Measurements from ENCODE around the gene EHMT1. TPM values are rescaled to one million over a fixed set of nuclear protein-coding genes. Genes with fewer than 3 reads are reported as not detected.

EHMT1 gene
- total and polyA plus RNA-seq, 2 of the 13 experiments (the other 11 are each of a cell fraction or from before 2014, with no cell fraction given): 23.0 to 27.1 TPM

- intact Hi-C loops (cut with micrococcal nuclease; ENCODE audit: unreplicated experiment): no loop called here
- H3K4me2 ChIP-seq (ENCODE audit: low read depth, low read length): no peak overlapping the region
- no peak for DNase-seq (ENCODE audit: low spot score)
- H3K4me3 ChIP-seq (replicated peaks in 1 of 3; ENCODE audit: insufficient read depth in 1 of 3, low read depth in 2 of 3, low read length in 3 of 3): no peak overlapping the region
- no peaks in the 10 kb centered on the region for H3K27me3 ChIP-seq (ENCODE audit: control insufficient read depth in 1 of 2, insufficient read depth in 2 of 2, low read length in 2 of 2)
- FAIRE-seq: no peak
- no peak overlapping the region for H3K27ac ChIP-seq (ENCODE audit: extremely low read length, insufficient read depth, low read length)
- H2AFZ ChIP-seq (ENCODE audit: low read length): no peak overlapping the region
- 95% methylated on average over 6 of the region's 6 CpGs for WGBS (ENCODE audit: low lambda C conversion rate)
- H3K79me2 ChIP-seq (ENCODE audit: insufficient read depth, low read length): peaks cover 79% of the 10 kb centered on the region
- TF ChIP-seq CREB3 (CRISPR knock-in tag; IDR thresholded peaks at IDR 0.05): no peak
- no peak overlapping the region for H3K9ac ChIP-seq (ENCODE audit: insufficient read depth, low read depth, low read length)
- H3K36me3 ChIP-seq (replicated peaks in 1 of 2; ENCODE audit: control insufficient read depth in 1 of 2, insufficient read depth in 2 of 2, low read length in 2 of 2): peaks cover 0 to 7% of the 10 kb centered on the region in 2 experiments; a peak in 3 of 5 replicates
- ChIA-PET POLR2A (no interaction called here), CTCF (ENCODE audit: low intra/inter-chr PET ratio, low total read pairs) (no interaction called here)
- no TSS peak for BruUV-seq (replicated peaks)
- peaks cover 12% of the 10 kb centered on the region for H3K4me1 ChIP-seq (ENCODE audit: insufficient read depth, low read length)
- no peak for ATAC-seq
- H3K9me3 ChIP-seq (ENCODE audit: low read length): no peaks in the 10 kb centered on the region
- in situ Hi-C loops (cut with HindIII; ENCODE audit: extremely low pct_ligation_motif_present, low pct_unique_long_range_greater_than_20kb): no loop called here
- peaks cover 11% of the 10 kb centered on the region; the same call in 1 of the 2 replicates for H4K20me1 ChIP-seq (ENCODE audit: insufficient read depth, low read length)
Measured at GRCh38 chr9:137638680-137639079, 19.9 kb downstream of the EHMT1 start.

- Histone ChIP-seq H3K9me3 (ENCODE audit: low read length) (no peaks in the 10 kb centered on the region), H3K27me3 (ENCODE audit: control insufficient read depth in 1 of 2, insufficient read depth in 2 of 2, low read length in 2 of 2) (no peaks in the 10 kb centered on the region), H3K79me2 (ENCODE audit: insufficient read depth, low read length) (peaks cover 80% of the 10 kb centered on the region), H4K20me1 (ENCODE audit: insufficient read depth, low read length) (peaks cover 15% of the 10 kb centered on the region; the same call in 1 of the 2 replicates), H2AFZ (ENCODE audit: low read length) (no peak overlapping the region), H3K4me3 (replicated peaks in 1 of 3; ENCODE audit: insufficient read depth in 1 of 3, low read depth in 2 of 3, low read length in 3 of 3) (no peak overlapping the region), H3K9ac (ENCODE audit: insufficient read depth, low read depth, low read length) (no peak overlapping the region), H3K36me3 (replicated peaks in 1 of 2; ENCODE audit: control insufficient read depth in 1 of 2, insufficient read depth in 2 of 2, low read length in 2 of 2) (peaks cover 0 to 10% of the 10 kb centered on the region in 2 experiments; a peak in 3 of 5 replicates), H3K4me2 (ENCODE audit: low read depth, low read length) (no peak overlapping the region), H3K27ac (ENCODE audit: extremely low read length, insufficient read depth, low read length) (no peak overlapping the region), H3K4me1 (ENCODE audit: insufficient read depth, low read length) (peaks cover 12% of the 10 kb centered on the region)
- 93% methylated on average over 12 of the region's 12 CpGs for WGBS (ENCODE audit: low lambda C conversion rate)
- FAIRE-seq (no peak), DNase-seq (ENCODE audit: low spot score) (no peak), ATAC-seq (no peak)
- TF ChIP-seq REL (CRISPR knock-in tag; conservative IDR thresholded peaks at IDR 0.05): no peak
- no peak for TF ChIP-seq AFF4 (CRISPR knock-in tag; IDR thresholded peaks at IDR 0.05)
- TF ChIP-seq NFIB (CRISPR knock-in tag; IDR thresholded peaks at IDR 0.05; ENCODE audit: borderline replicate concordance): no peak
- ChIA-PET POLR2A (no interaction called here), CTCF (ENCODE audit: low intra/inter-chr PET ratio, low total read pairs) (no interaction called here)
- BruUV-seq (replicated peaks): no TSS peak
- intact Hi-C loops (cut with micrococcal nuclease; ENCODE audit: unreplicated experiment): no loop called here
- in situ Hi-C loops (cut with HindIII; ENCODE audit: extremely low pct_ligation_motif_present, low pct_unique_long_range_greater_than_20kb): no loop called here
Measured at GRCh38 chr9:137639303-137640051, 20.7 kb downstream of the EHMT1 start.

All from HepG2 (cell line).